ENCODE measurements around the gene SNAP25.

SNAP25 gene

GRCh38 chr20:10338426-10339180 lies 120.0 kb downstream of the SNAP25 start:
- DNase-seq = no peak

- no peak for DNase-seq
These were observed 121.0 kb downstream of the SNAP25 start for GRCh38 chr20:10339609-10340008.

- no peak for DNase-seq
These were observed 123.5 kb downstream of the SNAP25 start for GRCh38 chr20:10342152-10342551.

GRCh38 chr20:10344953-10345352 lies 126.3 kb downstream of the SNAP25 start:
- DNase-seq = no peak

- no peak for DNase-seq
These were observed 128.7 kb downstream of the SNAP25 start for GRCh38 chr20:10347086-10347880.

- DNase-seq = no peak
These were observed 130.5 kb downstream of the SNAP25 start for GRCh38 chr20:10349118-10349517.

GRCh38 chr20:10350188-10350842 lies 131.7 kb downstream of the SNAP25 start:
- DNase-seq = no peak

GRCh38 chr20:10352934-10353824 lies 134.5 kb downstream of the SNAP25 start:
- DNase-seq = no peak

- DNase-seq = no peak
These were observed 138.0 kb downstream of the SNAP25 start for GRCh38 chr20:10356628-10357027.
